ENCODE measurements around the gene ZBTB2. TPM values are rescaled to one million over a fixed set of nuclear protein-coding genes. Genes with fewer than 3 reads are reported as not detected.

ZBTB2 gene
- total and polyA plus RNA-seq, 2 of the 4 experiments (the other 2 are of a cell fraction), result 11.8 to 17.7 TPM

DNA sequence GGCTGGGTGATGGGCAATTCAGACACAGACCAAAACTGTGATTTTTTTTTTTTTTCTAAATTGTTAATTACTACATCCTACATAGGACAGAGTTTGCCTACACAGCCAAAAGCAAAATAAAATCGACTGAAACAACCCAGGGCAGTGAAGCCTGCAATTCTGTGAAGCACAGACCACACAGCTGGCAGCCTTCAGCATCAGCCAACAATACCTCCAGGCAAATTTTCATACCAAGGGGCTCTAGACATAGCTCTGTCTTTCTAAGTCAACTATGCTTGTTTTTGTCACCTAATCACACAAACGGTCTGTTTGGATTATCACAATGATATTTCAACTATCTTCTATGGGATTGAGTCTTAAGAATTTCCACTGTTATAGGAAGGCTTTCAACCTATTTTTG is 43.0 kb upstream of the ZBTB2 start:
- Histone ChIP-seq H3K9me1 (ENCODE audit: insufficient read depth, low read length) (peaks cover 4% of the 10 kb centered on the region; the same call in 1 of the 2 replicates), H4K91ac (ENCODE audit: insufficient read depth, low read depth, low read length) (no peak overlapping the region), H3K14ac (replicated peaks; ENCODE audit: low read depth, low read length) (no peak overlapping the region), H3K27ac (ENCODE audit: insufficient read depth, low read length) (no peak overlapping the region), H4K20me1 (ENCODE audit: insufficient read depth, low read length) (peaks cover 10% of the 10 kb centered on the region; the same call in 1 of the 2 replicates), H2BK20ac (ENCODE audit: low read depth, low read length) (no peak overlapping the region), H3K4me1 (ENCODE audit: control insufficient read depth, insufficient read depth, low read length) (peaks cover 2% of the 10 kb centered on the region; the same call in 1 of the 2 replicates), H2AK9ac (replicated peaks; ENCODE audit: low read depth, low read length, poor library complexity) (no peak overlapping the region), H3K4ac (ENCODE audit: low read depth, low read length) (no peak overlapping the region), H4K5ac (ENCODE audit: low read depth, low read length) (no peak overlapping the region), H3K23ac (ENCODE audit: low read depth, low read length) (no peak overlapping the region), H3K56ac (ENCODE audit: extremely low read depth, insufficient read depth, low read length) (no peak overlapping the region), H3K27me3 (ENCODE audit: control insufficient read depth, insufficient read depth, low read length) (no peaks in the 10 kb centered on the region), H3K36me3 (ENCODE audit: control insufficient read depth, insufficient read depth, low read length) (peaks cover 20% of the 10 kb centered on the region), H3K18ac (ENCODE audit: low read depth, low read length) (no peak overlapping the region), H2BK5ac (ENCODE audit: low read depth, low read length, poor library complexity, severe bottlenecking) (no peak overlapping the region), H3K9me3 (ENCODE audit: control insufficient read depth, insufficient read depth, low read length) (no peaks in the 10 kb centered on the region), H2BK120ac (ENCODE audit: low read depth, low read length) (no peak overlapping the region), H3K79me1 (ENCODE audit: low read depth in 1 of 2, low read length in 2 of 2) (peaks cover 10 to 28% of the 10 kb centered on the region in 2 experiments), H3K4me2 (ENCODE audit: low read depth, low read length) (no peak overlapping the region), H3K4me3 (ENCODE audit: insufficient read depth, low read depth, low read length) (no peak overlapping the region), H2AFZ (replicated peaks; ENCODE audit: low read length, poor library complexity) (no peak overlapping the region), H2AK5ac (ENCODE audit: low read depth, low read length) (no peak overlapping the region), H2BK15ac (ENCODE audit: low read depth, low read length) (no peak overlapping the region), H4K8ac (ENCODE audit: low read depth in 2 of 2, low read length in 2 of 2) (no peak overlapping the region), H3K9ac (ENCODE audit: low read depth, low read length) (no peak overlapping the region)
- BruUV-seq (replicated peaks), result no TSS peak
- WGBS, 2 experiments (ENCODE audit: extremely low coverage in 2 of 2, insufficient read length in 1 of 2), result no CpG with 5 or more reads among the region's 2 CpGs
- DNase-seq (no peak), ATAC-seq (ENCODE audit: low read depth) (no peak)
- in situ Hi-C loops (cut with MboI; ENCODE audit: low sequenced_read_pairs) (loop anchor here (25.0 kb wide), 1 partner anchor 703 kb away; no protein-coding TSS in a partner anchor), dilution Hi-C loops (cut with HindIII; ENCODE audit: low sequenced_read_pairs, unreplicated experiment) (no loop called here), intact Hi-C loops (cut with micrococcal nuclease) (no loop called here)
- ChIA-PET CTCF (interaction anchor here (1.8 kb wide), 1 partner anchor 28 kb away, joined by 4 read pairs; no protein-coding TSS in a partner anchor), POLR2A (ENCODE audit: unreplicated experiment) (no interaction called here)
- TF ChIP-seq, protein P1, sequence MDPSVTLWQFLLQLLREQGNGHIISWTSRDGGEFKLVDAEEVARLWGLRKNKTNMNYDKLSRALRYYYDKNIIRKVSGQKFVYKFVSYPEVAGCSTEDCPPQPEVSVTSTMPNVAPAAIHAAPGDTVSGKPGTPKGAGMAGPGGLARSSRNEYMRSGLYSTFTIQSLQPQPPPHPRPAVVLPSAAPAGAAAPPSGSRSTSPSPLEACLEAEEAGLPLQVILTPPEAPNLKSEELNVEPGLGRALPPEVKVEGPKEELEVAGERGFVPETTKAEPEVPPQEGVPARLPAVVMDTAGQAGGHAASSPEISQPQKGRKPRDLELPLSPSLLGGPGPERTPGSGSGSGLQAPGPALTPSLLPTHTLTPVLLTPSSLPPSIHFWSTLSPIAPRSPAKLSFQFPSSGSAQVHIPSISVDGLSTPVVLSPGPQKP (IDR thresholded peaks at IDR 0.05; ENCODE audit: borderline replicate concordance, low read depth, low read length), result no peak
- TF ChIP-seq NFE2L2 (IDR thresholded peaks at IDR 0.05; ENCODE audit: low read depth, low read length), result no peak
- TF ChIP-seq CHD1 (IDR thresholded peaks at IDR 0.05; ENCODE audit: low read depth, low read length), result no peak
- no peak for TF ChIP-seq BHLHE40 (IDR thresholded peaks at IDR 0.05; ENCODE audit: low read depth, low read length)
- TF ChIP-seq FOS (IDR thresholded peaks at IDR 0.05; ENCODE audit: low read depth, low read length), result no peak
- TF ChIP-seq CEBPB (IDR thresholded peaks at IDR 0.05; ENCODE audit: low read depth, low read length), result no peak
- TF ChIP-seq RAD21 (IDR thresholded peaks at IDR 0.05; ENCODE audit: low read length), result no peak
- TF ChIP-seq POLR2A (IDR thresholded peaks at IDR 0.05; ENCODE audit: low read depth, low read length), result no peak
- TF ChIP-seq MAZ (IDR thresholded peaks at IDR 0.05; ENCODE audit: borderline replicate concordance, low read depth, low read length), result no peak
- TF ChIP-seq RCOR1 (IDR thresholded peaks at IDR 0.05; ENCODE audit: insufficient replicate concordance, low read length), result no peak
- TF ChIP-seq, protein P2, sequence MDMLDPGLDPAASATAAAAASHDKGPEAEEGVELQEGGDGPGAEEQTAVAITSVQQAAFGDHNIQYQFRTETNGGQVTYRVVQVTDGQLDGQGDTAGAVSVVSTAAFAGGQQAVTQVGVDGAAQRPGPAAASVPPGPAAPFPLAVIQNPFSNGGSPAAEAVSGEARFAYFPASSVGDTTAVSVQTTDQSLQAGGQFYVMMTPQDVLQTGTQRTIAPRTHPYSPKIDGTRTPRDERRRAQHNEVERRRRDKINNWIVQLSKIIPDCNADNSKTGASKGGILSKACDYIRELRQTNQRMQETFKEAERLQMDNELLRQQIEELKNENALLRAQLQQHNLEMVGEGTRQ (IDR thresholded peaks at IDR 0.05; ENCODE audit: low read depth, low read length), result no peak
- no peak for TF ChIP-seq MXI1 (IDR thresholded peaks at IDR 0.05; ENCODE audit: borderline replicate concordance, low read depth, low read length)
- TF ChIP-seq, protein P3, sequence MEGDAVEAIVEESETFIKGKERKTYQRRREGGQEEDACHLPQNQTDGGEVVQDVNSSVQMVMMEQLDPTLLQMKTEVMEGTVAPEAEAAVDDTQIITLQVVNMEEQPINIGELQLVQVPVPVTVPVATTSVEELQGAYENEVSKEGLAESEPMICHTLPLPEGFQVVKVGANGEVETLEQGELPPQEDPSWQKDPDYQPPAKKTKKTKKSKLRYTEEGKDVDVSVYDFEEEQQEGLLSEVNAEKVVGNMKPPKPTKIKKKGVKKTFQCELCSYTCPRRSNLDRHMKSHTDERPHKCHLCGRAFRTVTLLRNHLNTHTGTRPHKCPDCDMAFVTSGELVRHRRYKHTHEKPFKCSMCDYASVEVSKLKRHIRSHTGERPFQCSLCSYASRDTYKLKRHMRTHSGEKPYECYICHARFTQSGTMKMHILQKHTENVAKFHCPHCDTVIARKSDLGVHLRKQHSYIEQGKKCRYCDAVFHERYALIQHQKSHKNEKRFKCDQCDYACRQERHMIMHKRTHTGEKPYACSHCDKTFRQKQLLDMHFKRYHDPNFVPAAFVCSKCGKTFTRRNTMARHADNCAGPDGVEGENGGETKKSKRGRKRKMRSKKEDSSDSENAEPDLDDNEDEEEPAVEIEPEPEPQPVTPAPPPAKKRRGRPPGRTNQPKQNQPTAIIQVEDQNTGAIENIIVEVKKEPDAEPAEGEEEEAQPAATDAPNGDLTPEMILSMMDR (conservative IDR thresholded peaks at IDR 0.05; ENCODE audit: low read depth, low read length), result no peak
- TF ChIP-seq RFX5 (IDR thresholded peaks at IDR 0.05; ENCODE audit: low read depth, low read length), result no peak
- TF ChIP-seq MAFK (IDR thresholded peaks at IDR 0.05; ENCODE audit: low read depth, low read length), result no peak
- no peak for TF ChIP-seq SMC3 (IDR thresholded peaks at IDR 0.05; ENCODE audit: low read depth, low read length)

All from IMR-90 (cell line).